Left colon (tissue), 2 donors: ENCODE data around the gene PLAA. TPM values are rescaled to one million over a fixed set of nuclear protein-coding genes. Genes with fewer than 3 reads are reported as not detected.
A peak's percentile ranks its signal among the peaks of the same experiment; 100 is the strongest.

Experiments
- ATAC-seq: fragments of 200-7000 bp; cut with Tn5 transposase; one replicate; pipeline ENCODE4 v1.9.1; 2020; ENCODE audit warnings: mild to moderate bottlenecking, moderate library complexity
- DNase-seq, 2 donors: peaks; one replicate each; pipeline ENCODE4 v3.0.0-alpha.2; 2020
- intact Hi-C, 2 donors: fragments of 100-400 bp; cut with DNase I in 1 of 2; cut with micrococcal nuclease in 1 of 2; formaldehyde crosslinking; loops; one replicate each; pipeline versions ENCODE4 v1.11.2 to v1.14.0; 2022; cut with DNase I, micrococcal nuclease
- long read RNA-seq: library from polyadenylated mRNA; unstranded; transcript quantifications from one replicate; pipeline ENCODE4 v2.0.0, GENCODE V29; 2021
- total RNA-seq, 2 donors: library from RNA; stranded (reverse); fragmentation: NEBNext Ultra II Directional; extraction: Animal tissue kit (Norgen Biotek cat#: 25700); gene quantifications; one replicate each; pipeline ENCODE4 v1.2.1, GENCODE V29; 2021
- donor health status: DM: no; HTN: no; CAD: no.
- donor health status: DM: yes; HTN: yes; CAD: no.

PLAA gene
- total RNA-seq, result 10 to 100 TPM; 26.8 to 28.8 TPM
- long read RNA-seq, full-length matches to known transcripts, result 47 of 62 reads
- long read RNA-seq, partial matches to known transcripts, result 3 of 62 reads
- long read RNA-seq, other reads (novel, unspliced or antisense), result 12 of 62 reads

DNA sequence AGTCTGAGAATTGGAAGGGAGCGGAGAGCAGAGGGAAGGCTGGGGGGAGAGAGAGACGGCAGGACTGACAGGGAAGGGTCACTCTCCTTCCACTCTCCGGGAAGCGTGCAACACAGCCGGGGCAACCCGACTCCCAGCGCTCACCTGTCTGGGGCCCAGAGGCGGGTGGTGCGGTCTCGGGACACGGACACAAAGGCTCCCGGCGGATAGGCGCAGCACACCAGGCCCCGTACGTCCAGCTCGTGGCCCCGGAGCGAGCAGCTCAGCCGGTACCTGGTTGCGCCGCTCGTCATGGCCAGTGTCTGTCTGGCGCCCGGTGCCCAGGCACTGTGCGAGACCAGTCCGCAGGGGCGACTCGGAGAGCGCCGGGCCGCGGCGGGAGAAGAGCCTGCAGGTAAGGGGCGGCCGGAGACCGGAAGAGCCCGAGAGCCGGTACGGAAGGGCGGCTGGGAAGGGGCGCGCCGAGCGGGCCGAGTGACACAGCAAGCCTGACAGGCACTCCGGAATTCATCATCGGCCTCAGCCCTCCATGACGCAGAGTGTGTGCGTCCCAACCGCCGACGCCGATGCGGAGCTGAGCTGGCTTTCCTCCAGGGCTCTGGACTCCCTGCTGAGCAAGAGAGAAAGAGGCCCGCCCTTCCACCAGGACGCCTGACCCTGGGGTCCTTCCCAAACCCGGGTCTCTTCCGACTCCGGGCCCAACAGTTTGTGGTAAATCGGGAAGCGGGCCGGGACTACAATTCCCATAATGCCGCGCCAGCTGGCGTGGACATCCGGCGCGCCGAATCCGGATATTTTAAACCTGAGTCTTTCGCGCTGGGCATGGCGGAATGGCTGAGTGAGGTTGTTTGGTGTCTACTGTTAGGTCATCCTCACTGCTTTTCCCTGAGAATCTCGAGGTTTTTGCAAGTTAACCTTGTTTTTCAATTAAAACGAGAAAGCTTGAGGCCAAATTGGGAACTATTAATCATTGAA lies at the start of gene PLAA:
PLAA (minus strand) TSS at position 490 of the 975 bp plus-strand sequence; CDS start at position 293, 197 bp downstream.
- intact Hi-C loops, result loop anchor here in 1 of 2 donors (5.0 kb wide), 1 partner anchor 55 kb away; the partner anchor contains the start of gene CAAP1
- DNase-seq (peak; percentile 91 to 92), ATAC-seq (peak; percentile 99)

GRCh38 chr9:26995810-26996209 lies 48.8 kb upstream of the PLAA start:
- DNase-seq, result no peak
- no peak for ATAC-seq
- intact Hi-C loops, result no loop called here

DNA sequence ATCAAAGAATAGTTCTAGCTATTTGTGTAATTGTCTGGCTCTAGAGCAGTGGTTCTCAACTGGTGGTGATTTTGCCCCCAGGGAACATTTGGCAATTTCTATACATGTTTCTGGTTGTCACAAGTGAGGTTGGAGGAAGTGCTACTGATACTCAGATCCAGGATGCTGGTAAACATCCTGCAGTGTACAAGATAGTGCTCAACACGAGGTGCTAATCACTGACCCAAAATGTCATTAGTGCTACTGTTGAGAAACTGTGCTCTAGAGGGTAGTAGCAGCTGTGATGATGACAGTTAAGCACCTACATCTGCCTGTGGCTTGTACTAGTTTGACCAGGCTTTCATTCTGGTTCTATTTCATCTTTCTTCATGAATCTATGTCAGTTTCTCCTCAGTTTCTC lies 36.3 kb upstream of the PLAA start:
- ATAC-seq (no peak), DNase-seq (no peak)
- intact Hi-C loops, result no loop called here

DNA sequence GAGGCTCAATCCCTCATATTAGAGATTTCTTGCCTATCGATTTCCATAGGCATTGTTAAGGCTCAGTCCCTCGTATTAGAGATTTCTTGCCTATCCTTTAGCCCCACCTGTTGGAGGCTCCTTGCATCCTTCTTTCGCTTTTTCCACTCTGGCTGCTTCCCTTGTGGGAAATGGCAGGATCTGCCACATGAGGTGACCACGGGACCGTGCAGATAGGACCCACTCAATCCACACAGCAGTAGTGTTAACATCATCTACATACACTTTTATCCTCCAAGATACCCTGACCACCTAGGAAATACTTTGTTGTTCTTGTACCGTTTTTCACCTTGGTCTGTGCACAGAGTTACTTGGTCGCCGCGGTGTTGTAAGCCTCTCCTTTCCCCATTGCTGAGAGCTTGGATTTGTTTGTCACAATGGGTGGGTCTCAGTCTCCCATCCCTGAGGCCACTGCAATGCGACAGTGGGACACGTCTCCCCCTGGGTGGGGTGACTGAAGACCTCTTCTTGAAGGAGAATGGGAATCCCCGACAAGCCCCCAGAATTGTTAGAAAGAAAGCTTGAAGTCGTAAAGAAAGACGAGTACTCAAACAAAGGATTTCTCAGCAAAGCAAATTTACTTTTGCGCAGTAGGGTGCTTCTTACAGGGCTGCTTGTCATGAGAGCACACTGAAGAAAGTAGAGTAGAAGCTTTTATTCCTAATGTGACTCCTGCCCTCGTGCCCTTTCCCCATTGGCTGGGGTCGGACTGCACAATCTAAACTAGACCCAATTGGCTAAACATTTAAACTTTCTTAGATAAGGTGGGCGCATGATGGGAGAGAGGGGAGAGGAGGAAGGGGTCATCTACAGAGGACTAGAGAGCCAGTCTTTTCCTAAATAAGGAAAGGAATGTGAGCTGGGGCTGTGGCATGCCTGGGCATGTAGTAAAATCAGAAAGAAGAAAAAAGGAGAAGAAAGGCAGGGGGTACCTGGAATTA lies 29.0 kb upstream of the PLAA start:
- ATAC-seq, result peak; percentile 85
- intact Hi-C loops, result loop anchor here in 1 of 2 donors (5.0 kb wide), 1 partner anchor 229 kb away; no protein-coding TSS in a partner anchor
- peak in 1 of 2 donors; percentile 47 for DNase-seq

- intact Hi-C loops, result loop anchor here in 1 of 2 donors (5.0 kb wide), 1 partner anchor 228 kb away; no protein-coding TSS in a partner anchor
- DNase-seq (no peak), ATAC-seq (no peak)
These were observed 27.9 kb upstream of the PLAA start for GRCh38 chr9:26974927-26975326.

DNA sequence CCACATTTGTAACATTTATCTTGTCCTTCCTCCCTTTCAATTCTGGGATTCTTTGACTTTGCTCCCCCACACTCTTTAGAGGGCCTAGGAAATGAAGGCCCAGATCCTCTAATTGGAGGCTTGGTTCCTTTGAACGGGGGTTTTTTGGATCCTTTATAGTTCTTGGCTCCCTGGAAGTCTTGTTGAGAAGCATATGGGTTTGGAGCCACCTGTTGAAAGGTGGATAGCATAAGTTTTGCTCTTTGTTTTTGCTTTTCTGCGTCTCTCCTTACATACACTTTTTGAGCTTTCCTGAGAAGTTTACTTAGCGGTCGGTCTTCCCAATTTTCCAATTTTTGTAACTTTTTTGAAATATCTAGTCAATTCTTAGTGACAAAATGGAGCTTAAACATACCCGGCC lies 26.9 kb upstream of the PLAA start:
- DNase-seq, result no peak
- no peak for ATAC-seq
- intact Hi-C loops, result no loop called here

DNA sequence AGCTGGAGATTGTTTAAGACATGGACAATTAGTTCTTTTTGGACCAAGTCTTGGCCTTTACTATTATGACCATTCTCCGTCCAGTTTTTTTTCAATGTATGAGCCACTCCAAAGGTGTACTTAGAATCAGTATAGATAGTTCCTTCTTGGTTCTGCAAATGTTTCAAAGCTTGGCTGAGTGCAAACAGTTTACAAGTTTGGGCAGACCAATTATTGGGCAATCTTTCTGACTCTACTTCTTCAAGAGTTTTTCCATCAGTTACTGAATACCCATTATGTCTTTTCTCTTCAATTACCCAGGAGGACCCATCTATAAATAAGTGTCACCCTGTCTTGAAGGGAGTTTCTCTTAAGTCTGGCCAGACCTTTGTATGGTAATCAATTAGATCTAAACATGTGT lies 24.7 kb upstream of the PLAA start:
- DNase-seq, result no peak
- intact Hi-C loops, result no loop called here
- ATAC-seq, result no peak

GRCh38 chr9:26956860-26957233 lies 9.8 kb upstream of the PLAA start:
- no peak for ATAC-seq

DNA sequence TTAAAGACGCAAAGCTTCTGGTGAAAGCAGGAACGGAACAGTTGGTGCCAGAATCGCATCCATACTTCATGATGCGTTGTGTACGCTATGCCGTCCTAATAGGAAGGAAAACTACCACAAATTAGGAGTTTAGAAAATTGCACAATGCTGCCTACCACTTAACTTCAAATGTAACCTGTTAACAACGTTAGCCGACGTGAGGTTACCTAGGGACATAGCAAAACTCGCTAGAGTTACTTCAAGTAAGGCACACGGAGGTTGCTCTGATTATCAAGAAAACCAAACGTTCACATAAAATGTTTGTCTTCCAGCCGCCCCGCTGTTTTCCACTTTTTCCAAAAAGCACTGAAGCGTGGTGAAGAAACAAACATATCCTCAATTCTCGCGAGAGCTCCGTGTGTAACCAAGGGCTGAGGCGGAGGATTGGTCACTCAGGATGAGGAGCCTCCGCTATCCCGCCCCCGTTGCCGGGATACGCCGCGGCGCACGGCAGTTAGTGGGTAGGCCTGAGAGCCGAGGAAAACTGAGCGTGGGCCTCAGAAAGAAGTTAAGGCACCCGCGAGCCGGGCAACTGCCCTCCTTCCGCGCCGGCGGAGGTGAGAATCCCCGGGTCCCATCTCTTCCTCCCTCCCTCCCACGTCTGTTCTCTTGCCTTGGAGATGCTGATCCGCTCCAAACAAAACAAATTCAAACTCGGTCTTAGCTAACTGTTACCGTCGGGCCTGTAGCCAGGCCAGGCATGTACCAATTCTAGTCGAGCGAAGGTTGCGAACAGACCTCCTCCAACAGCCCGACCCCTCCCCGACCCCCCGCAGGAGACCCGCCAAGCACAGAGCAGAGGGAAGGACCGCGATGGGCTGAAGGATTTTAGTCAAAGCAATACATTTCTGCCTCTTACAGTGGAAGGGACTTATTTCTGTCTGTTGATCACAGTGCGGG lies 9.1 kb upstream of the PLAA start, which contains the start of gene IFT74:
IFT74 (plus strand) TSS at position 492 of the 939 bp plus-strand sequence. CDS start 5,556 bp downstream, outside the sequence.
- ATAC-seq (peak; percentile 99), DNase-seq (peak; percentile 98)
- intact Hi-C loops, result no loop called here

More at GRCh38 chr9:26956860-26957233, 9.8 kb upstream of the PLAA start:
- DNase-seq, result no peak
- intact Hi-C loops, result no loop called here

DNA sequence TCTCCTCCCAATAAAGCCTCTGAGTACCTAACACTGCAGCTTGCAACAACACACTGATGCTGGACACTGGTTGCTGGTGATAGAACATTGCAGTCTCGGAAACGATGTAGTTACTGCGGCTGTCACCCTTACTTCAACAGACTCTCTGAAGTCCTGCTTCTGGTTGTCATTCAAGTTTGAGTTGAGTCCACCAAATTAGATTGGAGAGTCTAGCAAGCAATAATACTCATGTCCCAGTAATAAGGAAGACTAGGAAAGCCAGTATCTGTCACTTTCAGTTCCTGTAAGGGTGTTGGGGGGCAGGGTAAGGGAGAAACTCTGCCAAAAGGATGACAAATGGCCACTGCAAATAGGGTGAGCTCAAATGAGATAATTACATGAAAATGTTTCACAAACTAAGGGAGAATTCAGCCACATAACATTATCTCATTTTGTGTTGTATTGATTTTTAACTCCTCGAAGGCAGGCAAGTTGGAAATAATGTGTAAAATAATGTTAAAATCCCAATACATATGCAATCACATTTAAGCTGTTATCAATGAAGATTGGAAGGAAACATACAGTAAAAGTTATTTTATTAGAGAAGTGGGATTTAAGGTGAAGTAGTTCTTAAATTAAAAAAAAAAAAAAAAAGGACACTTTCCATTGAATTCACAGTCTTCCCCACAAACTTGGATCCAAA lies 8.3 kb upstream of the PLAA start:
- ATAC-seq (peak; percentile 63), DNase-seq (peak in 1 of 2 donors; percentile 39)
- intact Hi-C loops, result no loop called here

- intact Hi-C loops, result no loop called here
- no peak for ATAC-seq
These were observed 7.0 kb upstream of the PLAA start for GRCh38 chr9:26954050-26954508.

GRCh38 chr9:26951794-26952193 lies 4.8 kb upstream of the PLAA start:
- DNase-seq (no peak), ATAC-seq (no peak)
- intact Hi-C loops, result no loop called here

More at GRCh38 chr9:26954050-26954508, 7.0 kb upstream of the PLAA start:
- no peak for DNase-seq

DNA sequence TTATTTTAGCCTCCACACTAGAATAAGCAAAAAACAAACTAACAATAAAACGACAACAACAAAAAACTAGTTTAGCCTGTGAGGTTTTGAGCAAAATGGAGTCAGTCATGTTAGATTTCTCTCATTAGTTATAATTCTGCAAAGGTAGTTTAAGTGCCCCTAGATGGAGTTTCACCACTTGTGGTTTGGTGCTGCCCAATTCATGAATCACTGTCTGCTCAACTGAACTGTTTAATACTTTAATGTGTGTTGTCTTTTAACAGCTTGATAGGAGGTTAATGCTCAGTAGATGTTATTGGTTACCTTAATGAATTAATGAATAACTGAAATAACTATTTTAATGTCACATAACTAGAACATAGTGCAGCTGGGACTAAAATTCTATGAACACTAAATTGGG lies 3.5 kb upstream of the PLAA start:
- DNase-seq (no peak), ATAC-seq (no peak)
- intact Hi-C loops, result no loop called here

- ATAC-seq, result no peak
- DNase-seq, result no peak
- intact Hi-C loops, result loop anchor here in 1 of 2 donors (5.0 kb wide), 1 partner anchor 57 kb away; the partner anchor contains the start of gene CAAP1
These were observed 2.6 kb upstream of the PLAA start for GRCh38 chr9:26949637-26950069.

- no peak for ATAC-seq
These were observed 694 bp upstream of the PLAA start for GRCh38 chr9:26947736-26948135.

DNA sequence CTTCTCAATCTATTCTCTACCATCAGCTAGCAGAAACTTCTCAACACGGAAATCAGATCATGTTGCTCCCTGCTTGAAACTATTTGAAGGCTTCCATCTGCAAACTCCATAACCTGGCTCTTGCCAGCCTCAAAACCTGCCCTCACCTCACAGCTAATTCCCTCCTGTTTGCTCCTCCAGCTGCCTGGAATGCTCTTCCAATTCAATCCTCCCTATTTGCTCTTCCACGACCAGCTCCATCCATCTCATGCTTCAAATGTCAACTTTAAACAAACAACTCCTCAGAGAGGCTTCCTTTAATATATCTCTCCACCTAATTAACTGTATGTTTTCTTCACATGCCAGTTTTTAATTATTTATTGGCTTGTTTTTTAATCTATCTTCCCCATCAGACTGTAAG lies 1.5 kb downstream of the PLAA start:
- ATAC-seq (no peak), DNase-seq (no peak)
- intact Hi-C loops, result loop anchor here in 1 of 2 donors (5.0 kb wide), 1 partner anchor 53 kb away; the partner anchor contains the start of gene CAAP1

More at GRCh38 chr9:26947736-26948135, 694 bp upstream of the PLAA start:
- intact Hi-C loops, result loop anchor here in 1 of 2 donors (5.0 kb wide), 1 partner anchor 55 kb away; the partner anchor contains the start of gene CAAP1
- DNase-seq, result peak in 1 of 2 donors; percentile 34

- ATAC-seq (no peak), DNase-seq (no peak)
- intact Hi-C loops, result no loop called here
These were observed 6.3 kb downstream of the PLAA start for GRCh38 chr9:26940779-26941178.
